HG02840 (cell line): ENCODE measurements around the gene EHBP1L1.
"Not testable (repeated sequence)": the region's sequence is repeated elsewhere in the genome, so short reads cannot be mapped to it uniquely, and the experiment has no call there.

Experiments used
- ATAC-seq: cut with Tn5 transposase; IDR thresholded peaks from one replicate; pipeline ENCODE4 v1.9.1; 2021; ENCODE audit warnings: mild to moderate bottlenecking, moderate library complexity, moderate number of reproducible peaks; ENCODE audit not compliant: unreplicated experiment, low FRiP score

Gene EHBP1L1

GRCh38 chr11:65627202-65627601 is 51.3 kb downstream of the EHBP1L1 start:
- no peak for ATAC-seq

DNA sequence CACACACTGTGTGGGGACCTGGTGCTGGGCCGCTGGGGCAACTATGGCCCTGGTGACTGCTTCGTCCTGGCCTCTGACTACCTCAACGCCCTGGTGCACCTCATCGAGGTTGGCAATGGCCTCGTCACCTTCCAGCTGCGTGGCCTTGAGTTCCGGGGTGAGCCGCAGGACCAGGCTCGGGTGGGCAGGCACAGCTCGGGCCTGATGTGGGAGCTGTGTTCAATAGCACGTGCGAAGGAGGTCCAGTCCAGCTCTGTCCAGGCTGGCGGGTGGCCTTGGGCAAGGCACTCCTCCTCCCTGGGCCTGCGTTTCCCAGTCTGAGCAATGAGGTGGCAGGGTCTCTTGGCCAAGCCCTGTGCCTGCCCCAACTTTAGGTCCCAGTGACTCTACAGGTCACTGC is 53.7 kb downstream of the EHBP1L1 start:
- no peak for ATAC-seq

GRCh38 chr11:65630215-65630614 is 54.4 kb downstream of the EHBP1L1 start:
- ATAC-seq: no peak

DNA sequence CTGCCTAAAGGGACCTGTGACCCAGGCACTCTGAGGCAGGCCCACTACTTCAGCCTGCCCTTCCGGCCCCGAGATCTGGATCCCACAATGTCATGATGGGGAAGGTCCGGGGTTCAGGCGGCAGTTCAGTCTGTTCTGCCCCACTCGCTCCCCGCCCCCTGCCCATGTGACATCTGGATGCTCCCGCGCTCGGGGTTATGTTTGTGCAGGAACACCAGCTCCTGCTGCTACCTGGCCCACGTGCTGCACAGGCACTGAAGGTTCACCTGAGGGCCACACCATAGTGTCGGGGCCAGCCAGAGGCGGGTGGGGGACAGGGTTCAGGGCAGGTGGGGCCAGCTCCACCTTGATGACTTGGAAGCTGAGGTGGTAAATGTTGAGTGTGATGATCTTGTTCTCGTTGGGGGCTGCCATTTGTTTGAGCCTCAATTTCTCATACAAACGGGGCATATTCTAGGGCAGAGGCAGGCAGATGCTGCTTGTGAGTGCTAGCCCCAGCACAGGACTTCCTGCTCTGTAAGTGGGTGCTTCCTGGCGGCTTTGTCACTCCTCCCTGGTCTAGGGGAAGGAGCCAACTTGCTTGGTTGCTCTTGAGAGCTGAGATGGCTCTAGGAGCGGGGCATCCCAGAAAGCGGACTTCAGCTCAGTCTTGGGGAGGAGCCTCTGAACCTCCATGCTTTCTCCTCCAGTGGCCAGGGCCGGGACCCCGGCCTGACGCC is 57.7 kb downstream of the EHBP1L1 start:
- ATAC-seq: no peak

GRCh38 chr11:65634109-65634436 is 58.2 kb downstream of the EHBP1L1 start:
- ATAC-seq: no peak

- no peak for ATAC-seq
These were observed 58.6 kb downstream of the EHBP1L1 start for GRCh38 chr11:65634440-65634839.

- ATAC-seq: no peak
These were observed 59.3 kb downstream of the EHBP1L1 start for GRCh38 chr11:65634905-65635731.

DNA sequence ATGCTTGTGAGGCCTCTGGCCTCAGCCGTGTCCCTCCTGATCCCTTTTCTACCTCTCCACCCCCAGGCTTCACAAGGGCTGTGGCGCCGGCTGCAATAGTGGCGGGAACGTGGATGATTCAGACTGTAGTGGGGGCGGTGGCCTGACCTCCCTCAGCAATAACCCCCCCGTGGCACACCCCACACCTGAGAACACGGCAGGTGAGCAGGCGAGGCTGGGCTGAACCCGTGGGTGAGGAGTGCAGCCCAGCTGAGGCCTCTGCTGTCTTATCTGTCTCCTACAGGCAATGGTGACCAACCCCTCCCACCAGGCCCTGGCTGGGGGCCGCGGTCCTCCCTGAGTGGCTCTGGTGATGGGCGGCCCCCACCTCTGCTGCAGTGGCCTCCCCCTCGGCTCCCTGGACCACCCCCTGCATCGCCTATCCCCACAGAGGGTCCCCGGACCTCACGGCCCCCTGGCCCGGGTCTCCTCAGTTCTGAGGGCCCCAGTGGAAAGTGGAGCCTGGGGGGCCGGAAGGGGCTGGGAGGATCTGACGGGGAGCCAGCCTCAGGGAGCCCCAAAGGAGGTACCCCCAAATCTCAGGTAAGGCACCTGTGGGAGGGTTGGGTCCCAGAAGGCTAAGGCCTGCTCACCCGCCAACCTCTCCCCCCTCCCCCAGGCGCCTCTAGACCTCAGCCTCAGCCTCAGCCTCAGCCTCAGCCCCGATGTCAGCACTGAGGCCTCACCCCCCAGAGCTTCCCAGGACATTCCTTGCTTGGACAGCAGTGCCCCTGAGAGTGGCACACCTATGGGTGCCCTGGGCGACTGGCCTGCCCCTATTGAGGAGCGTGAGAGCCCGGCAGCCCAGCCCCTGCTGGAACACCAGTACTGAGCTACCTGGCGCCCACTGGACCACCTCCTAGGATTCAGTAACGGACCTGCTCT is 60.5 kb downstream of the EHBP1L1 start:
- ATAC-seq: no peak

GRCh38 chr11:65637032-65637557 is 61.2 kb downstream of the EHBP1L1 start:
- ATAC-seq: no peak

- peak; percentile 43 for ATAC-seq
These were observed 62.1 kb downstream of the EHBP1L1 start, which contains the start of gene SIPA1 for GRCh38 chr11:65637794-65638419. Gene SIPA1, plus strand, starts transcription at chr11:65638101. Its CDS starts 2,821 bp downstream, at chr11:65640922.

- not testable (repeated sequence) for ATAC-seq
These were observed 63.4 kb downstream of the EHBP1L1 start for GRCh38 chr11:65639228-65639597.

DNA sequence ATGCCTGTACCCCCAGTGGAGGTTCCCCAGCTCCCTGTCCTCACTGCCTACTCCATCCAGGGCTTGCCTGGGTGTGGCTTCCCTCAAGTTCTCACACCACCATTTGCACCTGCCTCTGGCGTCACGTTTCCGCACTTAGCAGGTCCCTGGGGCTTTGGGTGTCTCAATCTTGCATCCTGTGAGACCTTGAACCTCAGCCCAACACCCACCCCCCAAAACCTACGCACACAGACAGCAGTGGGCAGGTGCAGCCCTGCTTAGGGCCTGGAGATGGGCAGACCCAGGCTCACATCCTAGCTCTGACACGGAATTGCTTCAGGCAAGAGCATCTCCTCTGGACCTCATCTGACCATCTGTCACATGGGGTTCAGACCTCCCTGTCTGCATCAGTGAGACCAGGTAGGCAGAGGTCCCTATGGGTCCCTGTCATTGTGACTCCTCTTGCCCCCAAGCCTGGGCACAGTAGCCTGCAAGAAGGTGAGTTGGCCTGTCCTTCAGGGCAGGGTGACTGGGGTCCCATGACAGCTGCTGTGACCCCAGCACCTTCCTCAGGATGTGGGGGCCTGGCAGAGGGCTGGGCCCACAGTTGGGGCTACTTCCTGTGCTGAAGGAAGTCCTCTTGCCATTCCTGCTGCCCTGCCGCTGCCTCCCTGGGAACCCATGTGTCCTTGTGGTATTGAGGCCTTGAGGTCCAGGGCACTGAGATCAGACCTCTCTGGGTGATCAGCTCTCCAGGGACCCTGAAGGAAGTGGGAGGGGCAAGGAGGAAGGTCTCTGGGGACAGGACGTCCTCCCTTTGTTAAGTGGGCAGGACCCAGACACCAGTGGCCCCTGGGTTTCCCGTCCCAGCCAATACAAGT is 64.0 kb downstream of the EHBP1L1 start:
- no peak for ATAC-seq

DNA sequence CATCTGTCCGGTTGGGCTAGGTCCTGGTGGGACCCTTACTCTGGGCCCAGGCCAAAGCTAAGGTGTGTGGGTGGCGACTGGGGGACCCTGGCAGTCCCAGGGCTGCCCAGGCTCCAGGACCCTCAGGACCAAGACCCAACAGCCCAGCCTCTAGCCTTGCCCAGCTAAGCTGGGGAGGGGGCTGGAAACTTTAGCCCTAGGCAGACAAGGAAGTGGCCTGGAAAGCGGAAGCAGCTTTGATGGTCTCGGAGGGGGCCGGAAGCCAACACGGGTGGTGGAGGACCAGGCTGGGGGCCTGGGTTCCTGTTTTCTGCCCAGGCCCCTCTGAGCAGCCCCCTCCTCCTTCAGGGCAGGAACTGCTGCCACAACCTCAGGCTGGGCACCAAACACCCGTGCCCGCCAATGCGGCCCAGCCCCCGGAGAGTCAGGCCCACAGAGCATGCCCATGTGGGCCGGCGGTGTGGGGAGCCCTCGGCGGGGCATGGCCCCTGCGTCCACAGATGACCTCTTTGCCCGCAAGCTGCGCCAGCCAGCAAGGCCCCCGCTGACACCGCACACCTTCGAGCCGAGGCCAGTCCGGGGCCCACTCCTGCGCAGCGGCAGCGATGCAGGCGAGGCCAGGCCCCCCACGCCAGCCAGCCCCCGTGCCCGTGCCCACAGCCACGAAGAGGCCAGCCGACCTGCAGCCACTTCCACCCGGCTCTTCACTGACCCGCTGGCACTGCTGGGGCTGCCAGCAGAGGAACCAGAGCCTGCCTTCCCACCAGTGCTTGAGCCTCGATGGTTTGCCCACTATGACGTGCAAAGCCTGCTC is 64.8 kb downstream of the EHBP1L1 start:
- no peak for ATAC-seq

DNA sequence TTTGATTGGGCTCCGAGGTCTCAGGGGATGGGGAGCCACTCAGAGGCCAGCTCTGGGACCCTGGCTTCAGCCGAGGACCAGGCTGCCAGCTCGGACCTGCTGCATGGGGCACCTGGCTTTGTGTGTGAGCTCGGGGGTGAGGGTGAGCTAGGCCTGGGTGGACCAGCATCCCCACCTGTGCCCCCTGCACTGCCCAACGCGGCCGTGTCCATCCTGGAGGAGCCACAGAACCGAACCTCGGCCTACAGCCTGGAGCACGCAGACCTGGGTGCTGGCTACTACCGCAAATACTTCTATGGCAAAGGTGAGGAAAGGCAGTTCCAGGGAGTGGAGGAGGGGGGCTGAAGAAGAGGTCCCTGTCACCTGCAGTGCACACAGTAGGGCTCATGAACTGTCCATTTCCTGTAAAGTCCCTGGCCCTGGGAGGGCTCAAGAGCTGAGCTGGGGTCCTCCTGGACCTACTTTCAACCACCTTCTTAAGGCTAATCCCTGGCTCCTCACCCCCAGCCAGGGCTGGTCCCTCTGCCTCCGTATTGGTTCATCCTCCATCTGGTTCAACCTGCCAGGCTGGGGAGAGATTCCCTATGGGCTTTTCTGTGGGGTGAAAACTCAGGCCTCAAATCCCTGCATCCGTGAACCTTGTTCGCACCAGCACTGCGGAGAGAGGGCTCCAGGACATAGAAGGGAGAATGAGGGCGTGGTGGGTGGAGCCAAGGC is 65.6 kb downstream of the EHBP1L1 start:
- no peak for ATAC-seq
